IPS-20b (cell line): ENCODE results near the gene GABRA6.

Experiments
- H3K27ac ChIP-seq: one replicate; pipeline ENCODE4 v1.5.1; 2013; ENCODE audit warnings: low read length
- H3K27me3 ChIP-seq: 2 replicates; pipeline ENCODE4 v1.6.1; 2013; ENCODE audit warnings: mild to moderate bottlenecking, low read length, inconsistent platforms; ENCODE audit not compliant: insufficient read depth
- H3K36me3 ChIP-seq: 2 replicates; pipeline ENCODE4 v1.6.1; 2013; ENCODE audit warnings: low read depth, mild to moderate bottlenecking, inconsistent platforms, low read length, moderate library complexity; ENCODE audit not compliant: insufficient read depth
- H3K4me1 ChIP-seq: 2 replicates; pipeline ENCODE4 v1.6.1; 2013; ENCODE audit warnings: mild to moderate bottlenecking, control low read depth, inconsistent platforms, low read length, moderate library complexity; ENCODE audit not compliant: insufficient read depth
- H3K4me3 ChIP-seq: 2 replicates; pipeline ENCODE4 v1.5.1; 2013; ENCODE audit warnings: mild to moderate bottlenecking, low read length, inconsistent platforms
- H3K9ac ChIP-seq: 2 replicates; pipeline ENCODE4 v1.6.1; 2013; ENCODE audit warnings: low read depth, mild to moderate bottlenecking, inconsistent platforms, low read length, moderate library complexity
- H3K9me3 ChIP-seq: 2 replicates; pipeline ENCODE4 v1.6.1; 2013; ENCODE audit warnings: mild to moderate bottlenecking, low read depth, low read length, inconsistent platforms; ENCODE audit not compliant: insufficient read depth

The GABRA6 gene

DNA sequence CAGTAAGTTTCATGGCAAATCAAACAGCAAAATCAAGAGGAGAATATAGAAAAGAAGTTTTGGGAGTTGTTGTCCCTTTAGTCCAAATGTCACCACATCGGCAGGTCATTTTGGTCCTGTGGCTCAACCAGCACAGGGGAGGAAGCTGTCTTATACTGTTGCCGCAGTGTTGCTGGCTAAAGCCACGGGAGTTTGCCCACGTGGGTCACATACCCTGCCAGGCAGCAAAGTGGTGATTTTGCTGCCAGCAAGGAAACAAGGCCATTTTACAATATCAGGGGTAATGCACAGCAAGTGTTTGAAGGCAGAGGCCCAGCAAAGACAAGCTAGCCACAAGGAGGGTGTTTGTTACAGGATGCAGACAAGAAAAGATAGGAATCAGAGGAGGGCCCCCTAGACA lies 14.5 kb downstream of the GABRA6 start:
- Histone ChIP-seq H3K27me3 (no peaks in the 10 kb centered on the region), H3K9ac (no peak overlapping the region), H3K4me3 (no peak overlapping the region), H3K36me3 (no peaks in the 10 kb centered on the region), H3K9me3 (no peaks in the 10 kb centered on the region), H3K4me1 (peaks cover 4% of the 10 kb centered on the region; the same call in 1 of the 2 replicates), H3K27ac (no peak overlapping the region)

DNA sequence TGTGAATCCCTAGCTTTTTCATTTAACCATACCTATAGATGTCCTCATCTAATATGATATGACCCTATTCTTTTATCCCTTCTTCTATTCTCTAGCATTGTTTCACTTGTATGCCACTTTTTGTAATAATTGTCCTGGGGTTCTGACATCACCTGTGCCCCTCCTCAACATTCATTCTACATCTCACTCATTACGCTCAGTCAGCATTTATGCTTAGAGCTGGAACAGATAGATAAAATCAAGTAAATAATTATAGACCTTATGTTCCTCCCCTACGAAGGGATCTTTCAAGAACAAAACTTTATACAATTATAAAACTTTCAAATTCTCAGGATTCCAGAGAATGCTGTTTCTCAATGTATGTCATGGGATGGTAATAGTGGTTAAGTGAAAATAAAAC lies 18.0 kb downstream of the GABRA6 start:
- H3K36me3 ChIP-seq, result no peaks in the 10 kb centered on the region
- H3K9me3 ChIP-seq, result no peaks in the 10 kb centered on the region

DNA sequence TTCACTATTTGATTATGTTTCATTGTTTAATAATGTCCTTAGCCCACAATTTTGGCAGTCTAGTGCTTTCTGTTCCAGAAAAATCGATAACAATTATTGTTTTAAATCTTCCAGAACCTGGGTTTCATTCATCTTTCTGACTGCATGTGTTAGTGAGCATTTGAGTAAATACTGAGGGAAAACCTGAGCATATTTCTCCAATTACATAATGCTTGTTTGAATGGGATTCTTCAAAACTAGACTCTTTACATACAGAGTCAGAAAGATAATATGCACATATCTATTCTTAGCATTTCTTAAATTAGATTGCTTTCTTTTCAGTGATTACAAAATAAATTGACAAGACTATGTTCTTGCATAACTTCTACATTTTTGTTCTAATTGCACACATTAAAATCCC lies 21.9 kb downstream of the GABRA6 start:
- Histone ChIP-seq H3K9ac (no peak overlapping the region), H3K9me3 (no peaks in the 10 kb centered on the region), H3K36me3 (no peaks in the 10 kb centered on the region), H3K27me3 (no peaks in the 10 kb centered on the region), H3K4me1 (no peaks in the 10 kb centered on the region), H3K27ac (no peak overlapping the region), H3K4me3 (no peak overlapping the region)

More for the DNA sequence above, 18.0 kb downstream of the GABRA6 start:
- H3K9ac ChIP-seq, result no peak overlapping the region
- H3K27me3 ChIP-seq, result no peaks in the 10 kb centered on the region
- H3K4me1 ChIP-seq, result no peaks in the 10 kb centered on the region
- H3K4me3 ChIP-seq, result no peak overlapping the region
- H3K27ac ChIP-seq, result no peak overlapping the region

DNA sequence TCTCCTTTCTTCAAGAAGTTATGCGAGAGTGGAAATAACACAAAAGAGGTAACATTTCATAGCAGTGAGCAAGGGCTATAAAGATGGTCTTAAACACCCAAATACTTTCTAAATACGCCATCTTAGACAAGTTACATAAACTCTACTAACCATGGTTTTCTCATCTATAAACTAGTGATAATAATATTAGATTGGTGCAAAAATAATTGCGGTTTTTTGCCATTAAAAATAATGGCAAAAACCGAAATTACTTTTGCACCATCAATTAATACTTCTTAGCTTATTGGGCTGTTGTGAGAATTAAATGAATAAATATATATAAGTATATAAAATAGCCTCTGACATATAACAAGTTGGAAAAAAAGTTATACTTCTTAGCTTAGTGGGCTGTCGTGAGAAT lies 23.7 kb downstream of the GABRA6 start:
- no peak overlapping the region for H3K9ac ChIP-seq
- H3K27ac ChIP-seq, result no peak overlapping the region
- no peak overlapping the region for H3K4me3 ChIP-seq
- no peaks in the 10 kb centered on the region for H3K36me3 ChIP-seq
- H3K9me3 ChIP-seq, result no peaks in the 10 kb centered on the region
- H3K4me1 ChIP-seq, result no peaks in the 10 kb centered on the region; the same call in 1 of the 2 replicates
- H3K27me3 ChIP-seq, result no peaks in the 10 kb centered on the region

DNA sequence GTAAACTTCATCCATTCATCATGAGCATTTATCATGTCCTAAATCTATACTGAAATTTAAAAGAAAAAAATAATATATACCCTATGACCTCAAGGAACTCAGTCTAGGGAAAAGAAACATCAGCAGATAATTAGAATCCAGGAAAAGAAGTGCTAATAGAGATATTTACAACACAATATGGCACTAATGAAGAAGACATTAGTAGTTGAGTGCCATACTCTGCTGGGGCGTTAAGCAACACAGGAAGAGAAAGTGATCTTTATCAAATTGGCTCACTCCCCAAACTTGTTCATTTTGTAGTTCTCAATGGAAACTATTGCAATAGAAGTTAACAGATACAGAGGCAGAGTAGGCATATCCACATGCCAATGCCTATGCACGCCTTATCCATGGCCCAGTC lies 27.5 kb downstream of the GABRA6 start:
- Histone ChIP-seq H3K4me1 (no peaks in the 10 kb centered on the region; the same call in 1 of the 2 replicates), H3K4me3 (no peak overlapping the region), H3K36me3 (no peaks in the 10 kb centered on the region), H3K27ac (no peak overlapping the region), H3K27me3 (no peaks in the 10 kb centered on the region), H3K9me3 (no peaks in the 10 kb centered on the region), H3K9ac (no peak overlapping the region)

DNA sequence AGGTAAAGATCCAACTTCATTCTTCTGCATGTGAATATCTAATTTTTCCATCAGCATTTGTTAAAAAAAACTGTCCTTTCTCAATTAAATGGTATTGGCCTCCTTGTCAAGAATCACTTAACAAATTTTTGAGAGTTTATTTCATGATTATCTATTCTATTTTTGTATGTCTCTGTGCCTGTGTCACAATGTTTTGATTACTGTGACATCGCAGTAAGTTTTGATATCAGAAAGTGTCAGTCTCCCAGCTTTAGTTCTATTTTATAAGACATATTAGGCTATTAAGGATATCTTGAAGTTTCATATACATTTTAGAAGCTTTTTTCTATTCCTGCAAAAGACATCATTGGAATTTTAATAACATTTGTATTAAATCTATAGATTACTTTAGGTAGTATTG lies 33.6 kb downstream of the GABRA6 start:
- Histone ChIP-seq H3K9ac (no peak overlapping the region), H3K27me3 (no peaks in the 10 kb centered on the region), H3K4me1 (no peaks in the 10 kb centered on the region), H3K4me3 (no peak overlapping the region), H3K9me3 (no peaks in the 10 kb centered on the region), H3K27ac (no peak overlapping the region), H3K36me3 (no peaks in the 10 kb centered on the region)

DNA sequence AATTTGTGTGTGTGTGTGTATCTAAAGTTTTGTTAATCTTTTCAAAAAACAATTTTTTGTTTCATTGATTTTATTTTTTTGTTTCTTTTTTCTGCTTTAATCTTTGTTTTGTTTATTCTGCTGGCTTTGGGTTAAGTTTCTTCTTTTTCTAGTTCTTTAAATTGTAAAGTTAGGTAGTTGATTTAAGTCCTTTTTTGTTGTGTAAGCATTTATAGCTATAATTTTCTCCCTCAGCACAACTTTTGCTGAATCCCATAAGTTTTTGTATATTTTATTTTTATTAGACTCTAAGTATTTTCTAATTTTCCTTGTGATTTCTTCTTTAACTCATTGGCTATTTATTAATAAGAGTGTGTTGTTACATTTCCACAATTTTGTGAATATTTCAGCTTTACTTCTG lies 34.9 kb downstream of the GABRA6 start:
- no peaks in the 10 kb centered on the region for H3K27me3 ChIP-seq

DNA sequence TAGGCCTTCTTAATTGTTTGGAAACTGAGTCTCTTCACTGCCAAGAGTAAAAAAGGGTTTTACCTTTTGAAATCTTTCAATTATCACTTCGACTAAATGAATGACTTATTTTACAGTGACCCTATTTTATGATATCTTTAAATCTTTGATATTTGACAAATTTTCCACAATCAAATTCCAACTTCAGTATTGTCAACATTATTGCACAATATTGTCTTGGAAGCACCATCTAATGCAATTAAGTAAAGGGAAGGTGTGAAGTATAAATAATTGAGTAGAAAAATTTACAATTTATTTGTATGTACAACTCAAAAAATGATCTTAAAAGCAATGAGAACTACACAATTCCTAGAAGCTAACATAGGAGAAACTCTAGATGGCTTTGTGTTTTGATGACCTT lies 49.2 kb downstream of the GABRA6 start:
- Histone ChIP-seq H3K9ac (no peak overlapping the region), H3K9me3 (no peaks in the 10 kb centered on the region), H3K4me1 (no peaks in the 10 kb centered on the region), H3K27me3 (no peaks in the 10 kb centered on the region), H3K36me3 (no peaks in the 10 kb centered on the region), H3K27ac (no peak overlapping the region), H3K4me3 (no peak overlapping the region)

More for the DNA sequence above, 34.9 kb downstream of the GABRA6 start:
- Histone ChIP-seq H3K4me1 (no peaks in the 10 kb centered on the region), H3K36me3 (no peaks in the 10 kb centered on the region), H3K9ac (no peak overlapping the region), H3K27ac (no peak overlapping the region), H3K4me3 (no peak overlapping the region), H3K9me3 (no peaks in the 10 kb centered on the region)

DNA sequence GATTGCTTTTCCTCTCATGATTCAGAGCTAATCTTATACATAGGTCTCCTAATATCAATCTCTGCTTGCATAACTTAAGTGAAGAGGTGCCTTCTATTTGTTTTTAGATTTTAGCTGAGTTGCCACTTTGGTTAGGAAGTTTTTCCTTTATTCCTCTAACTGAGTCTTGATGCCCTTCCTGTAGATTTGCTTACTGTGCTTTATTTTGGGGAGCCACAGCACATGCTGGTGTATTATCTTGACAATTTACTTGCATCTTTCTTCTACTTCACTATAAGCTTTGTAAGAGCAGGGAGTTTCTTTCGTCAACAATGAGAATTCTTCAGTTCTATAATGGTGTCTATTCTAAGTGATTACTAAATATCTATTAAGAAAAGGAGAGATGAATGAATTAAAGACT lies 54.9 kb downstream of the GABRA6 start:
- Histone ChIP-seq H3K4me3 (no peak overlapping the region), H3K9me3 (no peaks in the 10 kb centered on the region)

DNA sequence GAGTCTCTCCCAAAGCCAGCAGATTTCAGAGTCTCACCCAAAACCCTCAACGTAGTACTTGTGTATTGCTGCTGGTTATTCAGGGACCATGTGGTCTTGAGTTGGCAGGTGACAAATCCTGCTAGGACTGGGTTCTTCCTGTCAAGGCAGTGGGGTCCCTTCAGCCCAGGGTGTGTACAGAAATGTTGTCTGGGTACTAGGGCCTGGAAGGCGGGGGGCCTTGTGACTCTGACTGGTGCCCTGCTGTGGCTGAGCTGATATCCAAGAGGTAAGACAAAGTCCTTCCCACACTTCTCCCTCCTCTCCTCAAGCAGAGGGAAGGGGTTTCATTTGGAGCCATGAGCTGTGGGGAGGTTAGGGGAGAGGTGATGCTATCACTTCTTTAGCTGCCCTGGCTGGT lies 58.8 kb downstream of the GABRA6 start:
- no peaks in the 10 kb centered on the region for H3K27me3 ChIP-seq
- no peak overlapping the region for H3K9ac ChIP-seq
- no peaks in the 10 kb centered on the region for H3K9me3 ChIP-seq
- H3K27ac ChIP-seq, result no peak overlapping the region
- no peaks in the 10 kb centered on the region for H3K4me1 ChIP-seq
- no peaks in the 10 kb centered on the region for H3K36me3 ChIP-seq
- no peak overlapping the region for H3K4me3 ChIP-seq

More for the DNA sequence above, 54.9 kb downstream of the GABRA6 start:
- Histone ChIP-seq H3K9ac (no peak overlapping the region), H3K4me1 (no peaks in the 10 kb centered on the region), H3K27me3 (no peaks in the 10 kb centered on the region), H3K36me3 (no peaks in the 10 kb centered on the region), H3K27ac (no peak overlapping the region)

DNA sequence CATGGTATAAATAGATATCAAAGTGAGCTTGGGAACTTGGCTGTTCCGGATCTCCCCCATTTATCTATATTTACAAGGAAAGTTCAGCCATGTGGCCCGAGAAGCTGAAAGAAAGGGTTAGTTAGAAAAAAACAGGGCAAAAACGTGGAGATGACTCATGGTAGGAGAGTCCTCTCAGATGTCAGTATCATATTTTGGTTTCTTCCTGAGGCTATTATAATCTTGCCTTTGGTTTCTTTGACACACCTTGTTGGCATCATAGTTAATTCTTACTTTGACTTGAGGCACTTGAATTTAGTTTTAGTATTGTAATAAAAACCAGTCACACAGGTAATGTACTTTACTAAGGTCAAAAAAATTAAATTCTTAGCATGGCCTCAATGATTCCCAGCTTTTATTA lies 59.9 kb downstream of the GABRA6 start:
- H3K36me3 ChIP-seq, result no peaks in the 10 kb centered on the region
- H3K9me3 ChIP-seq, result no peaks in the 10 kb centered on the region
- H3K27me3 ChIP-seq, result no peaks in the 10 kb centered on the region
- H3K9ac ChIP-seq, result no peak overlapping the region
- no peaks in the 10 kb centered on the region for H3K4me1 ChIP-seq
- H3K27ac ChIP-seq, result no peak overlapping the region
- no peak overlapping the region for H3K4me3 ChIP-seq

DNA sequence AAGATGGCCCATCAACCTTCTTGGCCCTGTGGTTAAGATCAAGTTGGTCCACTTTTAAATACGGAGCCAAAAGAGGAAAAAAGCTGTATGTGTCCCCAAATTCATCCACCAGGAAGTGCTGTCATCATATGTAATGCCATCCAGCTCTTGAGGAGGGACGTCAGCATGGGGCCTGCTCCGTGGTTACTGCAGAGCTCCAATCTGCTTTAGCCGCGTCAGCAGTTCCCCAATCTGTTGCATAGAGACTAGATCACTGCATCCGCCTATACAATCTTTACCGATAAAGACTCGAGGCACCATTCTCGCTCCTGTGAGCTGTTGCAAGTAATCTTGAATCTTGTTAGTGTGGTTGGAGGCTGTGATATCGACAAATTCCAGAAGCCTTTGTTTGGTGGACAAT lies 65.7 kb downstream of the GABRA6 start:
- Histone ChIP-seq H3K9me3 (no peaks in the 10 kb centered on the region), H3K27me3 (no peaks in the 10 kb centered on the region), H3K4me3 (no peak overlapping the region), H3K4me1 (no peaks in the 10 kb centered on the region), H3K36me3 (no peaks in the 10 kb centered on the region), H3K9ac (no peak overlapping the region), H3K27ac (no peak overlapping the region)
